Lung (tissue), 12 donors: ENCODE measurements around the gene CARD9. TPM values are rescaled to one million over a fixed set of nuclear protein-coding genes. Genes with fewer than 3 reads are reported as not detected.
A peak's percentile ranks its signal among the peaks of the same experiment; 100 is the strongest.

Experiments used
- ATAC-seq: fragments of 200-7000 bp; cut with Tn5 transposase; one replicate; pipeline ENCODE4 v1.9.1; 2020; ENCODE audit warnings: moderate number of reproducible peaks; ENCODE audit not compliant: insufficient read depth, low FRiP score
- DNase-seq, 3 donors: peaks; one replicate each; pipeline ENCODE4 v3.0.0-alpha.2; 2013 to 2017
- H3K27ac ChIP-seq, 2 donors: one replicate each; pipeline ENCODE4 v1.5.1; 2013; ENCODE audit warnings: mild to moderate bottlenecking in 2 of 2, moderate library complexity in 2 of 2, control low read depth in 1 of 2, inconsistent platforms in 1 of 2, low read depth in 1 of 2, low read length in 1 of 2
- H3K27me3 ChIP-seq, 3 donors: one replicate each; pipeline ENCODE4 v1.5.1; 2013; ENCODE audit warnings: low read length in 2 of 3; ENCODE audit not compliant: control insufficient read depth in 3 of 3, insufficient read depth in 3 of 3
- H3K36me3 ChIP-seq, 4 donors: one replicate each; pipeline ENCODE4 v1.5.1; 2013; ENCODE audit warnings: low read length in 4 of 4, mild to moderate bottlenecking in 1 of 4, moderate library complexity in 1 of 4; ENCODE audit not compliant: control insufficient read depth in 4 of 4, insufficient read depth in 4 of 4
- H3K4me1 ChIP-seq, 5 donors: one replicate each; pipeline ENCODE4 v1.5.1; 2013; ENCODE audit warnings: low read length in 5 of 5, mild to moderate bottlenecking in 2 of 5, moderate library complexity in 1 of 5; ENCODE audit not compliant: control insufficient read depth in 5 of 5, insufficient read depth in 5 of 5
- H3K4me3 ChIP-seq: one replicate; pipeline ENCODE4 v1.5.1; 2013; ENCODE audit warnings: mild to moderate bottlenecking, control low read depth, moderate library complexity
- H3K9ac ChIP-seq, 2 donors: one replicate each; pipeline ENCODE4 v1.5.1; 2013; ENCODE audit warnings: low read length in 2 of 2, control low read depth in 1 of 2; ENCODE audit not compliant: insufficient read depth in 1 of 2
- H3K9me3 ChIP-seq, 4 donors: one replicate each; pipeline ENCODE4 v1.5.1; 2013; ENCODE audit warnings: low read length in 3 of 4, mild to moderate bottlenecking in 1 of 4, moderate library complexity in 1 of 4; ENCODE audit not compliant: control insufficient read depth in 4 of 4, insufficient read depth in 3 of 4
- WGBS, 2 donors: extraction: QIAGEN DNeasy Blood & Tissue Kit; methylation state at CpG; one replicate each; pipeline ENCODE4 v1.1.7; 2013; 5-methylcytosine and 5-hydroxymethylcytosine counted together
- polyA plus RNA-seq, 2 donors: library from polyadenylated mRNA; stranded (reverse); fragments of 200-250 nt; gene quantifications; one replicate each; pipeline ENCODE4 v1.2.1, GENCODE V29; 2013
- total RNA-seq, 2 donors: library from RNA; depleted of rRNA in 1 of 2; stranded (reverse); fragments of >200 nt in 1 of 2; gene quantifications; one replicate each; pipeline ENCODE4 v1.2.1, GENCODE V29; 2014 to 2021
- TF ChIP-seq, protein P1 (sequence below): IDR thresholded peaks from 2 replicates; pipeline ENCODE4 v1.5.1; 2012; ENCODE audit warnings: mild to moderate bottlenecking; ENCODE audit errors: control extremely low read depth, extremely low read depth
- donor health status: control.
- donor health status: control.
- donor health status: Bipolar disorder and iron deficiency.
- donor health status: healthy.
- donor health status: DM: yes; HTN: yes; CAD: no.

The CARD9 gene
- total and polyA plus RNA-seq, 4 donors, result 3.8 to 16.0 (median 11.5) TPM

GRCh38 chr9:136359774-136360718 is 13.4 kb downstream of the CARD9 start:
- Histone ChIP-seq H3K4me1 (peaks cover 0 to 22% (median 11%) of the 10 kb centered on the region in 5 donors), H3K9me3 (no peaks in the 10 kb centered on the region), H3K27me3 (no peaks in the 10 kb centered on the region), H3K27ac (peak overlapping the region in 1 of 2 donors; percentile 51), H3K9ac (no peak overlapping the region), H3K36me3 (peaks cover 0 to 25% (median 2%) of the 10 kb centered on the region in 4 donors), H3K4me3 (no peak overlapping the region)
- ATAC-seq, result no peak
- no peak for DNase-seq
- TF ChIP-seq, protein P1, sequence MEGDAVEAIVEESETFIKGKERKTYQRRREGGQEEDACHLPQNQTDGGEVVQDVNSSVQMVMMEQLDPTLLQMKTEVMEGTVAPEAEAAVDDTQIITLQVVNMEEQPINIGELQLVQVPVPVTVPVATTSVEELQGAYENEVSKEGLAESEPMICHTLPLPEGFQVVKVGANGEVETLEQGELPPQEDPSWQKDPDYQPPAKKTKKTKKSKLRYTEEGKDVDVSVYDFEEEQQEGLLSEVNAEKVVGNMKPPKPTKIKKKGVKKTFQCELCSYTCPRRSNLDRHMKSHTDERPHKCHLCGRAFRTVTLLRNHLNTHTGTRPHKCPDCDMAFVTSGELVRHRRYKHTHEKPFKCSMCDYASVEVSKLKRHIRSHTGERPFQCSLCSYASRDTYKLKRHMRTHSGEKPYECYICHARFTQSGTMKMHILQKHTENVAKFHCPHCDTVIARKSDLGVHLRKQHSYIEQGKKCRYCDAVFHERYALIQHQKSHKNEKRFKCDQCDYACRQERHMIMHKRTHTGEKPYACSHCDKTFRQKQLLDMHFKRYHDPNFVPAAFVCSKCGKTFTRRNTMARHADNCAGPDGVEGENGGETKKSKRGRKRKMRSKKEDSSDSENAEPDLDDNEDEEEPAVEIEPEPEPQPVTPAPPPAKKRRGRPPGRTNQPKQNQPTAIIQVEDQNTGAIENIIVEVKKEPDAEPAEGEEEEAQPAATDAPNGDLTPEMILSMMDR, result no peak
- 82 to 83% methylated on average over 38 of the region's 38 CpGs for WGBS, 2 donors

GRCh38 chr9:136358888-136359287 is 14.6 kb downstream of the CARD9 start:
- H3K36me3 ChIP-seq, result peaks cover 0 to 25% (median 2%) of the 10 kb centered on the region in 4 donors
- ATAC-seq, result no peak
- H3K4me3 ChIP-seq, result no peak overlapping the region
- no peak for DNase-seq
- 75 to 80% methylated on average over 1 to 2 of the region's 2 CpGs for WGBS, 2 donors
- no peaks in the 10 kb centered on the region for H3K9me3 ChIP-seq
- TF ChIP-seq, protein P1, result no peak
- no peak overlapping the region for H3K9ac ChIP-seq
- no peak overlapping the region for H3K27ac ChIP-seq
- H3K27me3 ChIP-seq, result no peaks in the 10 kb centered on the region
- peaks cover 0 to 26% (median 11%) of the 10 kb centered on the region in 5 donors for H3K4me1 ChIP-seq

DNA sequence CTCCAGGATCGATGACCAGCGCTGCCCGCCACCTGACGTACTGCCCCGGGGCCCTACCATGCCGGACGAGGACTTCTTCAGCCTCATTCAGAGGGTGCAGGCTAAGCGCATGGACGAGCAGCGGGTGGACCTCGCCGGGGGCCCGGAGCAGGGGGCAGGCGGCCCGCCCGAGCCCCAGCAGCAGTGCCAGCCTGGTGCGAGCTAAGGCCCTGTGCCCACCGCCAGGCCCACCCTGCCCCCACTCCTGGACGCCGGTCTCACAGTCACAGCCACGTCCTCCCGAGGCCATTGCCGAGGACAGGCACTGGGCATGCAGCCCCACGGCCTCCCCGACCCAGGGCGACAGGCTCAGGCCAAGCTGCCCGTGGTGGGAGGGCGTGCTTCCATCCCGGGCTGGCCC is 15.5 kb downstream of the CARD9 start:
- ATAC-seq (no peak), DNase-seq (no peak)
- H3K9me3 ChIP-seq, result no peaks in the 10 kb centered on the region
- no peak overlapping the region for H3K4me3 ChIP-seq
- H3K27me3 ChIP-seq, result no peaks in the 10 kb centered on the region
- no peak overlapping the region for H3K27ac ChIP-seq
- peaks cover 0 to 25% (median 2%) of the 10 kb centered on the region in 4 donors for H3K36me3 ChIP-seq
- H3K9ac ChIP-seq, result no peak overlapping the region
- peaks cover 0 to 30% (median 9%) of the 10 kb centered on the region in 5 donors for H3K4me1 ChIP-seq
- WGBS, 2 donors, result 88 to 92% methylated on average over 29 of the region's 29 CpGs
- TF ChIP-seq, protein P1, result no peak
